ENCODE data around the gene GNAQ. TPM values are rescaled to one million over a fixed set of nuclear protein-coding genes. Genes with fewer than 3 reads are reported as not detected.

GNAQ gene
- total RNA-seq, 1 donor from 2014 or later, result 0.20 TPM

DNA sequence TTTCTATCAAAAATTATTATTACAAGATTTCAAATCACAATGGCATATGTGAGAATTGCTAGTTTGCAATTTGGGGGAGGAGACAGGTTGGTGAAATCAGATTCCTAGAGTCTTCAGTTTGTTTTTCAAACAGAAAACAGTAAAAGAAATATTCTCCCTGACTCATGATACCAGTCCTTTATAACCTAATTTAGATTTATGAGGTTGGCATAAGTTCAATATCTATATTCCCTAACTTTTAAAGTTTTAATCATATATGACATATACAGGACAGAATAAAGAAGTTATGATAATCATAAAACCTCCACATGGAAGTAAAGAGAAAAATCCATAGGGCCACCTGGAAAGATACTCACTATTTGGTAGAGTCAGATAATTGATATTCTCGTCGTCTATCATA lies 216.4 kb downstream of the GNAQ start:
- ChIA-PET CTCF (no interaction called here), POLR2A (no interaction called here)
- ATAC-seq (ENCODE audit: low read depth) (no peak), DNase-seq (no peak)
- Mint-ChIP-seq H3K36me3 (ENCODE audit: low read depth) (no peaks in the 10 kb centered on the region), H3K9me3 (no peaks in the 10 kb centered on the region), H3K27ac (no peak overlapping the region), H3K4me1 (no peaks in the 10 kb centered on the region), H3K27me3 (peaks cover 1% of the 10 kb centered on the region), H3K4me3 (no peak overlapping the region)
- intact Hi-C loops (cut with micrococcal nuclease), result no loop called here
- TF ChIP-seq, protein P1, sequence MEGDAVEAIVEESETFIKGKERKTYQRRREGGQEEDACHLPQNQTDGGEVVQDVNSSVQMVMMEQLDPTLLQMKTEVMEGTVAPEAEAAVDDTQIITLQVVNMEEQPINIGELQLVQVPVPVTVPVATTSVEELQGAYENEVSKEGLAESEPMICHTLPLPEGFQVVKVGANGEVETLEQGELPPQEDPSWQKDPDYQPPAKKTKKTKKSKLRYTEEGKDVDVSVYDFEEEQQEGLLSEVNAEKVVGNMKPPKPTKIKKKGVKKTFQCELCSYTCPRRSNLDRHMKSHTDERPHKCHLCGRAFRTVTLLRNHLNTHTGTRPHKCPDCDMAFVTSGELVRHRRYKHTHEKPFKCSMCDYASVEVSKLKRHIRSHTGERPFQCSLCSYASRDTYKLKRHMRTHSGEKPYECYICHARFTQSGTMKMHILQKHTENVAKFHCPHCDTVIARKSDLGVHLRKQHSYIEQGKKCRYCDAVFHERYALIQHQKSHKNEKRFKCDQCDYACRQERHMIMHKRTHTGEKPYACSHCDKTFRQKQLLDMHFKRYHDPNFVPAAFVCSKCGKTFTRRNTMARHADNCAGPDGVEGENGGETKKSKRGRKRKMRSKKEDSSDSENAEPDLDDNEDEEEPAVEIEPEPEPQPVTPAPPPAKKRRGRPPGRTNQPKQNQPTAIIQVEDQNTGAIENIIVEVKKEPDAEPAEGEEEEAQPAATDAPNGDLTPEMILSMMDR (IDR thresholded peaks at IDR 0.05), result no peak

DNA sequence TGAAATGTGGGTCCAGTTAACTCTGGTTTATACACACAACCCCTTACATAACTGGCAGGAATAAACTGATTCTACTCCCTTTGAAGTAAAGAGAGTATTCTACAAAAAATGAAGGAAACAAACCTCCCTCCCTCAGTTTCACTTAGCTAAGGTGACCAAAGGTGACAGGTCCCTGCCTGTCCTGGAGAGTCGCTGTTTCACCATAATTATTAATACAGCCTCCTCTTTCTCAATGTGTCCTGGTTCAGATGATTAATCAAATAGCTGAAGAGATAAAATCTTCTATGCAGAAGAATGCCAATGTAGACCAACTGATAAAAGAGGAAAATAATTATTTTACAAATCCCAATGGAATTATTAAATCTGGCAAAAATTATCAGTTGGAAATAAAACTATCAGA lies 219.8 kb downstream of the GNAQ start:
- Mint-ChIP-seq H3K27ac (no peak overlapping the region), H3K27me3 (no peaks in the 10 kb centered on the region), H3K4me1 (no peaks in the 10 kb centered on the region), H3K9me3 (no peaks in the 10 kb centered on the region), H3K4me3 (no peak overlapping the region), H3K36me3 (ENCODE audit: low read depth) (no peaks in the 10 kb centered on the region)
- ATAC-seq (ENCODE audit: low read depth), result no peak
- intact Hi-C loops (cut with micrococcal nuclease), result no loop called here
- ChIA-PET POLR2A (no interaction called here), CTCF (no interaction called here)
- TF ChIP-seq, protein P1 (IDR thresholded peaks at IDR 0.05), result no peak
- no peak for DNase-seq

DNA sequence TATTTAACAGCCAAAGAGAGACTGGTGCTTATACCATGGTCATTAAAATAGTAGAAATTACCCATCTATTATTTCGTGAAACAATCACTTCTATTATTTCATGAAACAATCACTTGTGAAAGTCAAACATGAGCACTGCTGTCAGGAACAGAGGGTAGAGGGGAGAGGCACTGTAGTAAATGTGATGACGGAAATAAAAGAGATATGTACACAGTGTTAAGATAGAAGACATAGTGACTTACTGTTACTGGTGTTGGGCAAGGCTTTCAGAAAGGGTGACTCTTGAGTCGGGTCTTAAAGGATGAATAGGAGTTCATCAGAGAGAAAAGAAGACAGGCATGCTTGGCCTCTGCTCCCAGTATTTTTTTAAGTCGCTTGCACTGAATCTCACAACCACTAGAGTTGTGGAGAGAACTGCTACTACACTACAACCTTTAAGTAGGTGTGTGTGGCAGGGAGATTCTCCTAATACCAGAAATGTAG lies 220.9 kb downstream of the GNAQ start:
- intact Hi-C loops (cut with micrococcal nuclease), result no loop called here
- H3K27me3 Mint-ChIP-seq, result no peaks in the 10 kb centered on the region
- TF ChIP-seq, protein P1 (IDR thresholded peaks at IDR 0.05), result no peak
- ChIA-PET POLR2A (no interaction called here), CTCF (no interaction called here)
- H3K4me3 Mint-ChIP-seq, result no peak overlapping the region
- no peak overlapping the region for H3K27ac Mint-ChIP-seq
- H3K9me3 Mint-ChIP-seq, result no peaks in the 10 kb centered on the region
- no peaks in the 10 kb centered on the region for H3K36me3 Mint-ChIP-seq (ENCODE audit: low read depth)
- H3K4me1 Mint-ChIP-seq, result no peaks in the 10 kb centered on the region
- ATAC-seq (ENCODE audit: low read depth) (no peak), DNase-seq (no peak)

DNA sequence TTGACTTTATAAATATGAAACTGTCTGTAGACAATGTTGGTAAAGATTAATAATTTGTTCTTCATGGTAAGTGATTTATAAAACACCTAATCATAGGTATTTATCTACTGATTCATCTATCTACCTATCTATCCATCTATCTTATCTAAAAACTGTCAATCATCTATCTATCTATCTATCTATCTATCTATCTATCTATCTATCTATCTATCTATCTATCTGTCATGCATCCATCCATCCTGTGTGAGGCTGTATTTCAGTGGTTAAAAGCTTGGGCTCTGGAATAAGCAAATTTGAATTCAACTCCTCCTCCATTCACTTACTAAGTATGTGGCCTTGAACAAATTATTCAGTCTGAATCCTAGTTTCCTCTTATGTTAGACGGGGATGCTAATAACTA lies 221.6 kb downstream of the GNAQ start:
- Mint-ChIP-seq H3K9me3 (no peaks in the 10 kb centered on the region), H3K4me1 (no peaks in the 10 kb centered on the region), H3K36me3 (ENCODE audit: low read depth) (no peaks in the 10 kb centered on the region), H3K27me3 (no peaks in the 10 kb centered on the region), H3K27ac (no peak overlapping the region), H3K4me3 (no peak overlapping the region)
- POLR2A ChIA-PET, result no interaction called here
- ATAC-seq (ENCODE audit: low read depth) (no peak), DNase-seq (no peak)
- TF ChIP-seq, protein P1 (IDR thresholded peaks at IDR 0.05), result no peak
- intact Hi-C loops (cut with micrococcal nuclease), result no loop called here
- CTCF ChIA-PET, result no interaction called here

DNA sequence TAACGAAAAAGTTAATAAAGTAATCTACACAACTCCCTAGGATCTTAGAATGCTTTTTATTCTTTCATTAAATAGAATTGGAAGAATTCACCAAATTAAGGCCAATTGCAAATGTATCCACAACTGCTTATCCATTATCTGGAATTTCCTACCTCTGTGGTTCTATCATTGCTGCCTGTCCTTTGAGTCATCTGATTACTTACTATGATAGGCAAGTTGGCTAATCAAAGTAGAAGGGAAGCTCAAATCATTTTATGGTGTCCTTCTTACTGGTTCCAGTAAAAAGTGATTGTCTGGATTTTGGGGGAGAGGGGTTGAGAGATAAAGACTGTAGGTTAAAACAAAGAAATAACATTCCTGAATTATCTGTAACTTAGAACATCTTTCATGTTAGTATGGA lies 222.1 kb downstream of the GNAQ start:
- Mint-ChIP-seq H3K27me3 (no peaks in the 10 kb centered on the region), H3K36me3 (ENCODE audit: low read depth) (no peaks in the 10 kb centered on the region), H3K4me3 (no peak overlapping the region), H3K27ac (no peak overlapping the region), H3K4me1 (no peaks in the 10 kb centered on the region), H3K9me3 (no peaks in the 10 kb centered on the region)
- DNase-seq (no peak), ATAC-seq (ENCODE audit: low read depth) (no peak)
- ChIA-PET CTCF (no interaction called here), POLR2A (no interaction called here)
- TF ChIP-seq, protein P1 (IDR thresholded peaks at IDR 0.05), result no peak
- intact Hi-C loops (cut with micrococcal nuclease), result no loop called here
